Measurements from ENCODE around the gene GSTM4. TPM values are rescaled to one million over a fixed set of nuclear protein-coding genes. Genes with fewer than 3 reads are reported as not detected.

GSTM4 gene
- total RNA-seq, 1 experiment from 2014 or later: 34.9 TPM

DNA sequence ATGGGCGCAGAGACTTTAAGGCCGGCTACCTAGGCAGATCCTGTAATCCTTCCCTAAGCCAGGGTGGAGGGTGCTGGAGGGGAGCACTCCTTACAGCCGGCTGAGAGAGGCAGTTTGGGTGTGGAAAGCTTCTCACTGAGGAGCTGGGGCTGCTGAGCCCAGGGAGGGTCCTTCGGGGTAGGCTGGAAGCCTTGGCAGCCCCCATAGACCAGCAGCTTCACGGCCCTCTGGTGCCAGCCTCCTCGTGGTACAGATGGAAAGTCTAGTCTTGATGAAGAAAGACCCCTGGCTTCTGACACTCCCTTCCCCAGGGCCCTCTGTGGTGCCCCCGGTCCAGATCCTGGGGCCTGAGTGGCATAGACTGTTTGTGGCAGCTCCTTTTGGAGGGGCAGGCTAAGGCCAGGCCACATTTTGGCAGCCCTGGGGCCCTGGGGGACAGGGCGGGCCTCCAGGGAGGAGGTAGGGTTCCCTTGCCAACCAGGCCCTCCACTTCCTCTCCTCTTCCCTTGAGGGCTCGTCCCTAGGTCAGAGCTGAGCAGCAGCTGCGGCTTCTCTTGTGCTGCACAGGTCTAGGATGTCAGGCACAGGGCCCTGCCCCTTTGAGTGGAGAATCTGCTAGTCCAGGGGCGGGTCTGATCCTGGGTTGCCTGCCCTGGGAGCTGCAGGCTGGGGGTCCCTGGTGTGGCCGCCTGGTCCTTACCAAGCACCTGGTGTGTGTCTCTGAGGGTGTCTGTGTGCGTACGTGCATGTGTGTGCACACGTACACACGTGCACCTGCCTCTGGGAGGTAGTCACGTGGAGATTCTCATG is 31.5 kb upstream of the GSTM4 start:
- DNase-seq (ENCODE audit: low read depth): no peak

GRCh38 chr1:109625176-109625575 is 30.7 kb upstream of the GSTM4 start:
- DNase-seq (ENCODE audit: low read depth): no peak

DNA sequence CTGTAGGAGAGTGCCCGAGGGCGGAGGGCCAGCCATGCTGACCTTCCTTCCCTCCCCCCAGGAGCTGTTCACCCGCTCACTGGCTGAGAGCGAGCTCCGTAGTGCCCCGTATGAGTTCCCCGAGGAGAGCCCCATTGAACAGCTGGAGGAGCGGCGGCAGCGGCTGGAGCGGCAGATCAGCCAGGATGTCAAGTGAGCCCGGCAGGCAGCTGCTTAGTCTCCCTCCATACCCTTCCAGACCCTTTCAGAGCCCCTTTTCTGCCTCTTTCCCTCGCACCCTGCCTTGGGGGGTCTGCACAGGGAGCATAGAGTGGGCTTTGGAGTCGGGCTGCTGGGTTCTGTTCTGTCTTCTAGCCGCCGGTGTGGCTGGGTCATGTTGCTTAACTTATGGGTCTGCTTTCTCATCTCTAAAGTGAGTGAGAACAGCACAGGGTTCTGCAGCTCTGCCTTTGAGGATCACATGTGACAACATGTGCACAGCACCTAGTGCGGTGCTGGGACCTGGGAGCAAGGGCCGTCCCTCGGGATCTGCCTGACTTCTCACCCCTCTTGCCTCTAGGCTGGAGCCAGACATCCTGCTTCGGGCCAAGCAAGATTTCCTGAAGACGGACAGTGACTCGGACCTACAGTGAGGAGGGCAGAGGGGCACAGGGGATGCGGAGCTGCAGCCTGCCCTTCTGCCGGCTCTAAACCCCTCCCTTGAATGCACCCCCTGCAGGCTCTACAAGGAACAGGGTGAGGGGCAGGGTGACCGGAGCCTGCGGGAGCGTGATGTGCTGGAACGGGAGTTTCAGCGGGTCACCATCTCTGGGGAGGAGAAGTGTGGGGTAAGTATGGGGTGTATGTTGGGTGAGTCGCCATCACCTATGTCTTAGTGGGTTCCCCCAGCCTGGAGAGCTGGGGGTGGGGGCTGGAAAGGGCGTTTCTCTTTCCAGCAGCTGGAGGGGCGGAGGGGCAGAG is 30.0 kb upstream of the GSTM4 start:
- no peak for DNase-seq (ENCODE audit: low read depth)

GRCh38 chr1:109626682-109627408 is 29.1 kb upstream of the GSTM4 start:
- no peak for DNase-seq (ENCODE audit: low read depth)

DNA sequence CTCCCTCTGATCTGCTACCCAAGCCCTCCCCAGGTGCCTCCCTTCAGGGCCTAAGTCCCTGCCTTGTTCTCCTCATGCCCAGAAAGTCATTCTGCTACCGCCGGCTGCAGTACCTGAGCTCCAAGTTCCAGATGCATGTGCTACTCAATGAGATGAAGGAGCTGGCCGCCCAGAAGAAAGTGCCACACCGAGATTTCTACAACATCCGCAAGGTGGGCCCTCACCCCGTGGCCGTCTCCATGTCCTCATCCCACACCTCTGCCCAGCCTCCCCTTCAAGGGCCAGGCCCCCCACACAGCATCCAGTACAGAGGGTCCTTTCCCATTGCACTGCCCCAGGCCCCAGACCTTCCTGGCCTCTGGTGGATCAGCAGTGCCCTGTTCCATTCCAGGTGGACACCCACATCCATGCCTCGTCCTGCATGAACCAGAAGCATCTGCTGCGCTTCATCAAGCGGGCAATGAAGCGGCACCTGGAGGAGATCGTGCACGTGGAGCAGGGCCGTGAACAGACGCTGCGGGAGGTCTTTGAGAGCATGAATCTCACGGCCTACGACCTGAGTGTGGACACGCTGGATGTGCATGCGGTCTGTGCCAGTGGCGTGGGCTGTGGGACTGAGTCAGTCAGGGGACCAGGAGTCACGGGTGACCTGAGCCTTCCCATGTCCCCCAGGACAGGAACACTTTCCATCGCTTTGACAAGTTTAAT is 28.1 kb upstream of the GSTM4 start:
- DNase-seq (ENCODE audit: low read depth): no peak

- DNase-seq (ENCODE audit: low read depth): peak; percentile 91
These were observed 27.2 kb upstream of the GSTM4 start for GRCh38 chr1:109628540-109629321.

- DNase-seq (ENCODE audit: low read depth): no peak
These were observed 26.4 kb upstream of the GSTM4 start for GRCh38 chr1:109629372-109630030.

DNA sequence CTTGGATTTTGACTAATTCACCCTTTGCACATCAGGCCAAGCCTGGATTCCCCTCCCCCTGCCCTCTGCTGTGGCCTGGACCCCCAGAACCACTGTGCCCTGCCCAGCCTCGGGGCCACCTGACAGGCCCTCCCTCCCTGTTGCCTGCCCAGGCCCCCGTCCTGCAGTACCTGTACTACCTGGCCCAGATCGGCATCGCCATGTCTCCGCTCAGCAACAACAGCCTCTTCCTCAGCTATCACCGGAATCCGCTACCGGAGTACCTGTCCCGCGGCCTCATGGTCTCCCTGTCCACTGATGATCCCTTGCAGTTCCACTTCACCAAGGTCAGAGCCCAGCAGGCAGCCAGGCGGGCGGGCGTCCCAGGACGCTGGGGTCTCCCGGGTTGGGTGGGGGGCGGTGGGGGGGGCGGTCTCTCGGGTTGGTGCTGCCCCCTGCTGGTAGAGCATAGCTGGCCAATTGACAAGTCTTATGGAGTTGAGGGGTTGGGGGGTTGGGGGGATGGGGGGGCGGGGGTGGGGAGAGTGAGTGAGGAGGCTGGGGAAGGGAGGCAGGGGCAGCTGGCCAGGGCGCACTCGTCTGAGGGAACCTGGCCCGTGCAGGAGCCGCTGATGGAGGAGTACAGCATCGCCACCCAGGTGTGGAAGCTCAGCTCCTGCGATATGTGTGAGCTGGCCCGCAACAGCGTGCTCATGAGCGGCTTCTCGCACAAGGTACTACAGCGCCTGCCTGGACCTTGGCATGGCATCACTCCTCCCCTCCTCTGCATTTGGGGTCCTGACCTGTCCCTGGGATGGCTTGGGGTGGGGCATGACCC is 25.6 kb upstream of the GSTM4 start:
- no peak for DNase-seq (ENCODE audit: low read depth)

GRCh38 chr1:109630898-109631512 is 24.9 kb upstream of the GSTM4 start:
- no peak for DNase-seq (ENCODE audit: low read depth)

DNA sequence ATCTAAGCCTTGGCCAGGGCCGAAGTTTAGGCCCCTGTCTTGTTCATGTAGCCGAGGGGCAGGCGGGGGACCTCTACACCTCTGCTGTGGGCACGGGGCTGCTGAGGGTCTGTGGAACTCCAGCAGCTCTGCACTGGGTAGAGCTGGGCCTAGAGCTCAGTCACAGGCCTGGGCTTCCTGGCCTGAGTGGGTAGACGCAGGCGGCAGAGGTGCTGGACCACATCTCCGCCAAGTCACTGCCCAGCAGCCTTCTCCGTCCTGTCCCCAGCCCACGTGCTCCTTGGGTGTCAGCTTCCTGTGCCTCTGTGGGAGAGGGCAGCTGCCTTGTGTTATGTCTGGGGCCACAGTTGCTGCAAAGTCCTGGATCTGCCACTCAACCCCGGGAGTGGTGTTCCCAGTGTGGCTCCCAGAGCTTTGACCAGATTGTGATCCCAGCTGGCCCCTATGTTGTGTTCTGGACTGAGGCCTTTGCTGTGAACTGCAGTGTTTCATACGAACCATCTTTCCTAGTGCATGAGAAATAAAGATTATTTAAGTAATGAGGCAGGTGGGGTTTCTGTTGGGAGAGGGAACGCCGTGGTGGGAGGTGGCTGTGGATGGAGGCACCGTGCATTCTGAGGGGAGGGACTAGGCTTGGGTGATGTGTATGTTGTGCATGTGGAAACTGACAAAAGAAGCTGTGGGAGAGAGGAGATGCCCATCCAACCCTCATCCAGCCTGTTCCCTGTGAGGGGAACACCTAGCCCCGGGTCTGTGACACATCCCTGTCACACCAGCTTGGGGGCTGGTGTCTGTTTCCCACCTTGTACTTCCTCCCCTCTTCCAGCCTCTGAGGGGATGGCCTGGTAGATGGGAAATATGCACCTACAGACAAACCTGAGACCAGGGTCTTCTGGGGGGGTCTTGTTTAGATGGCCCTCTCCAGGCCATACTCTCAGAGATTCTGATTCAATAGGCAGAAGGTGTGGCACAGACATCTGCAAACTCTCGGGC is 24.1 kb upstream of the GSTM4 start:
- no peak for DNase-seq (ENCODE audit: low read depth)

DNA sequence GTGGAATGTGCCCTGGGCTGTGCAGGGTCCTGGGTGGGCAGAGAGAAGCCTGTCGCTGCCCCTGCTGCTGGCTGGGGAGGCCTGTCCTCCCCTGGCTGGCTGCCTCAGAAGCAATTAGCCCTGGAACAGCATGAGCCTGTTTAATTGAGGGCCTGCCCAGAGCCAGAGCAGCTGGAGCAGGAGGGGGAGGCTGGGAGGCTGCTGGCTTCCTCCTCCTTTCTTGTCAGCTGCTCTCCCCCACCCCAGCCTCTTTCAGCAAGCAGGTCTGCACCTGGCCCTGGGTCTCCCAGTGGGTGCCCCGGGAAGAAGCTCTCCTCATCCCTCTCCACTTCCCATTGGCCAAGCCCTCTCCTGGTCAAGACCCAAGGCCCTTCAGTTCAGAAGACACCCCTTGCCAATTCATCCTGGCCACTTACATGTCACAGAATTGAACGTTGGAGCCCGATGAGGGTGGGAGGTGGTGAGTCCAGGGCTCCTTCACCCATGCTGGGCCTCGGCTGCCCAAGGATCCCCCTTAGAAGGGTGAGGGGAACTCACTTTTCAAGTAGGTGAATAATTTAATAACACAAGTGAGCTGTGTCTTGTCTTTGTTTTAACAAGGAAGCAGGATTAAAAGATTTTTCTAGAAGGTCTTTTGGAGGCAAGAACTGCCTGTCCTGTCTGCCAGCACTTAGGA is 23.1 kb upstream of the GSTM4 start:
- no peak for DNase-seq (ENCODE audit: low read depth)

DNA sequence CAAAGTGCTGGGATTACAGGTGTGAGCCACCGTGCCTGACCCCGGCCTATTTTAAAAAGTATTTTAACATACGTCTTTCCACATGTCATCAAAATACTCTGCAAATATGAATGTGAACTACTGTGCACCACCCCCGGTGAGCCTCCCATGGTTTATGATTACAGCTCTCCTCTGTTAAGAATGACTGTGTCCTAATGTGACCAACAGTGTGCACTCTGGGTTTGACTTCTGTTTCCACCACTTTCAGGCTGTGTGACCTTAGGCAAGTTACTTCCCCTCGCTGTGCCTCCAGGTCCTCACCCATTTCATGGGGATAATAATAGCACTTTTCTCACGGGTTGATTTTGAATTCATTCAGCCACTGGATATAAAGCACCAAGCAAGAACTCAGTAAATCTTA is 21.6 kb upstream of the GSTM4 start:
- DNase-seq (ENCODE audit: low read depth): no peak

- DNase-seq (ENCODE audit: low read depth): no peak
These were observed 20.8 kb upstream of the GSTM4 start for GRCh38 chr1:109634771-109635750.

- DNase-seq (ENCODE audit: low read depth): no peak
These were observed 20.1 kb upstream of the GSTM4 start for GRCh38 chr1:109635862-109636200.

GRCh38 chr1:109636201-109636952 is 19.5 kb upstream of the GSTM4 start:
- peak; percentile 68 for DNase-seq (ENCODE audit: low read depth)
